ENCODE measurements around the gene OR8U1.
"Not testable (repeated sequence)": the region's sequence is repeated elsewhere in the genome, so short reads cannot be mapped to it uniquely, and the experiment has no call there.

Gene OR8U1

DNA sequence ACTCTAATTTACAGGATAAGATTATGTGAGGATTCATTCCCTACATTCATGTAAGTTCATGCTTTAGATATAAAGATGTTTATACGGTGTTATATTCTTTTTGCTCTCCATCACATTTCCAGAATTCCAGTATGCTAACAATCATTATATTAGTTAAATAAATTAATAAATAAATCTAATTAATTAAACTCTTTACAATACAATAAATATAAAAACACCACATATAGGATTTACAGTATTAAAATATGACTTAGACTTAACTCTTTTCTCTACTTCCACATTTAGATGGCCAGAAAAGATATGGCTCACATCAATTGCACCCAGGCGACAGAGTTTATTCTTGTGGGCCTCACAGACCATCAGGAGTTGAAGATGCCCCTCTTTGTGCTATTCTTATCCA lies at the start of gene OR8U1:
Gene OR8U1, plus strand, starts transcription at position 301 of the 400 bp plus-strand sequence. Its CDS starts 0 bp downstream, at position 301.
- no peaks in the 10 kb centered on the region for H3K36me3 ChIP-seq
- no peak within 1 kb of the TSS for H3K27ac ChIP-seq
- no peak within 1 kb of the TSS for H3K4me3 ChIP-seq
- no peaks in the 10 kb centered on the region for H3K4me1 ChIP-seq
- no peak for TF ChIP-seq Cebpa-rat (IDR thresholded peaks at IDR 0.05)
- no peaks in the 10 kb centered on the region for H3K9me3 ChIP-seq
- no peak within 1 kb of the TSS for H3K4me2 ChIP-seq
- no peaks in the 10 kb centered on the region for H3K27me3 ChIP-seq
- H3K9ac ChIP-seq, result no peak within 1 kb of the TSS
- H4K20me1 ChIP-seq, result no peaks in the 10 kb centered on the region

DNA sequence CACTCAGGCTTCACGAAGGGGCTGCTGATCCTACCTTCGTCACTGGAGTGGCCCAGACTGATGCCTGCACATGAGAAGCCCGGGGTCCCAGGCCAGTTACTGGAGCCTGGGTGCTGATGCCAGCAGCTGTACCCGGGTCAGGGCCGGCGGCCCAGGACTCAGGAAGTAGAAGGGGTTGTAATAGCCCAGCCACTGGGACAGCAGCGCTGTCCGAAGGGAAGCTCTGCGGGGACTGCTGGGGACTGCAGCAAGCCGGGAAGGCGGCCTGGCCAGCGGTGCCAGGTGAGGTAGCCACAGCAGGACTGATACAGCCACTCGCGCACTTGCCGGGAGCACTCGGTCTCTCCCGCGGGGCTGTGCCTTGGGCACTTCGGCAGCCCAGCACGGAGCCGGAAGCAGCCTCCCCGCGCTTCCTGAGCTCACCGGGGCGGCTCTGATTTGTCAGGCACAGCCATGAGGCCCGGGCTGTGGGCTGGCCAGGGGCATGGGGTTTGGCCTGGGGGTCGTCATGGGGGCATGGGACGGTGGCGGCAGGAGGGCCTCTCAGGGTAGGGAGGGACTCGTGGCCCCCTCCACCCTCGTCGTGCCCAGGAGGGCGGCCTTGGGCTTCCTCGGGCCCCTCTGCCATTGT lies 43.4 kb upstream of the OR8U1 start:
- Histone ChIP-seq H3K9me3 (no peaks in the 10 kb centered on the region), H3K4me1 (no peaks in the 10 kb centered on the region), H3K27me3 (no peaks in the 10 kb centered on the region), H4K20me1 (no peaks in the 10 kb centered on the region), H3K4me2 (no peak overlapping the region), H3K27ac (no peak overlapping the region), H3K36me3 (no peaks in the 10 kb centered on the region), H3K4me3 (no peak overlapping the region), H3K9ac (no peak overlapping the region)
- no peak for TF ChIP-seq Cebpa-rat (IDR thresholded peaks at IDR 0.05)

DNA sequence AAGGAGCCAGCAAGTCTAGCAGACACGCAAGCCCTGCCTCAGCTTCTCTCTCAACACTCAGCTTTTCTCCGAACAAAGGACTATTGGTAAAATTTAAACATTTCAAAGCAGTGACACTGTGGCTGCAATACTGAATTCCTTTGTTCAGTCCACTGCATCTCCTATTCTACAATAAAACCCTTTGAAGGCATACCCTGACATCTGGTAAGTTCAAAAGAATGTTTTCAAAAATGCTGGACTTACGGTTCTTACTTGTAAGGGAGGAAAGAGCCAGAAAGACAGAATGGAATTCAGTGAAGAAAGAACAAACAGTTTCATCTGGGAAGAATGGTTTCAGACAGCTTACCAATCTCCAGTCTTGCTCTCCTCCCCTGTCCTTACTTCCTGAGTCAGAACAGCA lies 42.3 kb upstream of the OR8U1 start:
- H3K4me3 ChIP-seq, result no peak overlapping the region
- H3K9ac ChIP-seq, result no peak overlapping the region
- H3K36me3 ChIP-seq, result no peaks in the 10 kb centered on the region
- H3K9me3 ChIP-seq, result no peaks in the 10 kb centered on the region
- no peaks in the 10 kb centered on the region for H3K4me1 ChIP-seq
- H3K27ac ChIP-seq, result no peak overlapping the region
- H3K27me3 ChIP-seq, result no peaks in the 10 kb centered on the region
- no peak overlapping the region for H3K4me2 ChIP-seq
- H4K20me1 ChIP-seq, result no peaks in the 10 kb centered on the region
- no peak for TF ChIP-seq Cebpa-rat (IDR thresholded peaks at IDR 0.05)

DNA sequence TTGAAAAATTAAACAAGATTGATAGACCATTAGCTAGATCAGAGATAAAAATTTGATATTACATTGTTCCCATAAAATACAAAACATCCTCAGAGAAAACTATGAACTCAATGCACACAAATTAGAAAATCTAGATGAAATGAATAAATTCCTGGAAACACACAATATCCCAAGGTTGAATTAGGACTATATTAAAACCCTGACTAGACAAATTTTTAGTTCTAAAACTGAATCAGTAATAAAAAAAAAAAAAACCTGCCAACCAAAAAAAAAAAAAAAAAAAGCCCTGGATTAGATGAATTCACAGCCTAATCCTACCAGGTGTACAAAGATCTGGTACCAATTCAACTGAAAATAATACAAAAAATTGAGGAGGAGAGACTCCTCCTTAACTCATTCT lies 35.1 kb upstream of the OR8U1 start:
- Histone ChIP-seq H3K9ac (no peak overlapping the region), H3K36me3 (no peaks in the 10 kb centered on the region), H4K20me1 (no peaks in the 10 kb centered on the region), H3K4me2 (no peak overlapping the region), H3K27me3 (no peaks in the 10 kb centered on the region), H3K4me3 (no peak overlapping the region), H3K9me3 (no peaks in the 10 kb centered on the region), H3K4me1 (no peaks in the 10 kb centered on the region), H3K27ac (no peak overlapping the region)
- TF ChIP-seq Cebpa-rat (IDR thresholded peaks at IDR 0.05), result no peak

DNA sequence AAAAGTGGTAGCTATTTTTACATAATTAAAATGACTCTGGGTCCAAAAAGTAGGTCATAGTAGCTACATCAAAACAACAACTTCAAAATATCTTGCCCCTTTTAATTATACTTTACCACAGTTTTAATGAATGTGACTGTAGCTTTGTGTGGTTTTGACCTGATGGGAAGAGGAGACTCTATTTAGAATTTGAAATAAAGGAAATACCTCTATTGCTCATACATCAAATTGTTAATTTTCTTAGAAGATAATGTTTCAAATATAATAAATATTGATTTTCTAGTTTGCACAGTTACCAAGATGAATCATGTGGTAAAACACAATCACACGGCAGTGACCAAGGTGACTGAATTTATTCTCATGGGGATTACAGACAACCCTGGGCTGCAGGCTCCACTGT lies 29.7 kb upstream of the OR8U1 start, which contains the start of gene OR8K1:
Gene OR8K1, plus strand, starts transcription at position 301 of the 400 bp plus-strand sequence. Its CDS starts 0 bp downstream, at position 301.
- H3K9ac ChIP-seq, result no peak within 1 kb of the TSS
- H3K27me3 ChIP-seq, result no peaks in the 10 kb centered on the region
- no peak within 1 kb of the TSS for H3K27ac ChIP-seq
- H4K20me1 ChIP-seq, result no peaks in the 10 kb centered on the region
- TF ChIP-seq Cebpa-rat (IDR thresholded peaks at IDR 0.05), result no peak
- no peak within 1 kb of the TSS for H3K4me3 ChIP-seq
- no peaks in the 10 kb centered on the region for H3K4me1 ChIP-seq
- no peaks in the 10 kb centered on the region for H3K36me3 ChIP-seq
- no peak within 1 kb of the TSS for H3K4me2 ChIP-seq
- no peaks in the 10 kb centered on the region for H3K9me3 ChIP-seq

DNA sequence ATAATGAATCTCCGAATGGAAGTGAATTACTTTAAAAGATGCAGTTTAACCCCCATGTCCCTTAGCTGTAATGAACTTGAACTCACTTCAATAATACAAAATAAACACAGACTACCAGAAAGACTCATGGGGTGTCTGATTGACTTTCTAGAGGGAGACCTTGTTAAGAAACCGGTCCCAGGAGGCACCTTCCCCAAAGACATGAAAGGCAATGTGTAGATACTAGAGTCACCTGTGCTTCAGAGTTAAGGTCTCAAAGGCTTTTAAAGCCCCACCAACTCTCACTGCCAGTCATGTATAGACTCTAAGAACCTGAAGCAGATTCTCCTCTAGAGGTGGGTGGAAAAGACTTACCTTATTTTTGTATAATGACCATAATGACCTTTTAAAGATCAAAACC lies 21.4 kb upstream of the OR8U1 start, which contains the start of gene OR8J1:
Gene OR8J1, plus strand, starts transcription at position 301 of the 400 bp plus-strand sequence. CDS start 5,956 bp downstream, outside the sequence.
- no peak within 1 kb of the TSS for H3K4me2 ChIP-seq
- TF ChIP-seq Cebpa-rat (IDR thresholded peaks at IDR 0.05), result no peak
- H3K36me3 ChIP-seq, result no peaks in the 10 kb centered on the region
- no peaks in the 10 kb centered on the region for H3K9me3 ChIP-seq
- H3K4me1 ChIP-seq, result no peaks in the 10 kb centered on the region
- no peak within 1 kb of the TSS for H3K9ac ChIP-seq
- no peak within 1 kb of the TSS for H3K4me3 ChIP-seq
- H4K20me1 ChIP-seq, result no peaks in the 10 kb centered on the region
- H3K27me3 ChIP-seq, result no peaks in the 10 kb centered on the region
- H3K27ac ChIP-seq, result no peak within 1 kb of the TSS

DNA sequence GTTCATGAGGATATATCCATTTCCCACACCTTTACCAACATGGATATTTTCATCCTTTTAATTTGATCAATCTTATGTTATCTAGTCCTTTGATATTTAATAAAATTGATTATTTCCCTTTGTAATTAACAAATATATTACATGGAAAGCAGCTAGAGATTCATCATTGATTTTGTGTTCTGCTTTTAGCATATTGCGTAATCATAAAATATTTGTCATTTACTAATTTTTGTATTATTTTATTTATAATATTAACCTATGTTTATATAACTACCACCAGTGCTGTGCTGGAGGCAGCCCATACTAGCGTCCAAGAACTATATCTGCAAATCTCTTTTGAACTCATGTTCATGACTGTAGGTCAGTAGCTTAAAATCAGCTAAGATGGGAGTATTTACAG lies 4.7 kb downstream of the OR8U1 start:
- H3K4me1 ChIP-seq, result no peaks in the 10 kb centered on the region
- no peaks in the 10 kb centered on the region for H4K20me1 ChIP-seq
- TF ChIP-seq Cebpa-rat (IDR thresholded peaks at IDR 0.05), result peak; percentile 71; the same call in 1 of the 2 replicates
- no peak overlapping the region for H3K27ac ChIP-seq
- no peak overlapping the region for H3K4me2 ChIP-seq
- no peak overlapping the region for H3K9ac ChIP-seq
- H3K36me3 ChIP-seq, result no peaks in the 10 kb centered on the region
- H3K9me3 ChIP-seq, result no peaks in the 10 kb centered on the region
- H3K27me3 ChIP-seq, result no peaks in the 10 kb centered on the region
- H3K4me3 ChIP-seq, result no peak overlapping the region

DNA sequence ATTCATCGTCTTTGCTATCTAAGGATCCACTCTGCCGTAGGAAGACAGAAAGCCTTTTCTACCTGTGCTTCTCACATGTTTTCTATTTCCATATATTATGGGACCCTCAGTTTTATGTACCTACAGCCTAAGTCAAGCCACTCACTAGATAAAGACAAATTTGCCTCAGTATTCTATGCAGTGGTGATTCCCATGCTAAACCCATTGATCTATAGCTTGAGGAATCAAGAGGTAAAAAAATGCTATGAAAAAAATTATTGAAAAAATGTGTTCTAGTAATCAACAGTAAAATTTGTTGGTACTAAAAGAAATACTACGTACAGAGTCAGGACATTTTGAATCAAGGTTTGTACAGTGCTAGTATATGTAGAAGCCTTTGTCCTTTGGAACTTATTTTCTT lies 19.0 kb downstream of the OR8U1 start:
- no peaks in the 10 kb centered on the region for H4K20me1 ChIP-seq
- H3K27ac ChIP-seq, result no peak overlapping the region
- TF ChIP-seq Cebpa-rat (IDR thresholded peaks at IDR 0.05), result no peak
- H3K9ac ChIP-seq, result no peak overlapping the region
- no peak overlapping the region for H3K4me3 ChIP-seq
- no peaks in the 10 kb centered on the region for H3K27me3 ChIP-seq
- H3K36me3 ChIP-seq, result no peaks in the 10 kb centered on the region
- no peaks in the 10 kb centered on the region for H3K9me3 ChIP-seq
- no peak overlapping the region for H3K4me2 ChIP-seq
- no peaks in the 10 kb centered on the region for H3K4me1 ChIP-seq

DNA sequence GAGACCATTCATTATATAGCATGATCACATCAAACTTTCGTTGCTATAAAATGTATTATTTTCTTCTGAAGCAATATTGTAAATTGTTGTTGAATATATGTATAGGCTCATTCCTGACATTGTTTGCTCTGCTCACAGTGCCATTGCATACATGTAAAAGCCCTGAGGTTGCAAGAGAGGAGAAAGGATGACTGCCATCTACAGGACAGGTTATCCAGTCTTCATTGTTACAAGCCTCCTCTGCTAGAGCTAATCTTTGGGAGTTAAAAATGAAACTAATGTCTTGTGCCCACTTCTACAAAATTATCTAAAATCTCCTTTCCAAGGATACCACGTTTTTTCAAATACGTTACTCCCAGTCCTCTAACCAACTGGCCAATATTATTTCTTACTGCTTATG lies 20.6 kb downstream of the OR8U1 start:
- no peak for TF ChIP-seq Cebpa-rat (IDR thresholded peaks at IDR 0.05)

DNA sequence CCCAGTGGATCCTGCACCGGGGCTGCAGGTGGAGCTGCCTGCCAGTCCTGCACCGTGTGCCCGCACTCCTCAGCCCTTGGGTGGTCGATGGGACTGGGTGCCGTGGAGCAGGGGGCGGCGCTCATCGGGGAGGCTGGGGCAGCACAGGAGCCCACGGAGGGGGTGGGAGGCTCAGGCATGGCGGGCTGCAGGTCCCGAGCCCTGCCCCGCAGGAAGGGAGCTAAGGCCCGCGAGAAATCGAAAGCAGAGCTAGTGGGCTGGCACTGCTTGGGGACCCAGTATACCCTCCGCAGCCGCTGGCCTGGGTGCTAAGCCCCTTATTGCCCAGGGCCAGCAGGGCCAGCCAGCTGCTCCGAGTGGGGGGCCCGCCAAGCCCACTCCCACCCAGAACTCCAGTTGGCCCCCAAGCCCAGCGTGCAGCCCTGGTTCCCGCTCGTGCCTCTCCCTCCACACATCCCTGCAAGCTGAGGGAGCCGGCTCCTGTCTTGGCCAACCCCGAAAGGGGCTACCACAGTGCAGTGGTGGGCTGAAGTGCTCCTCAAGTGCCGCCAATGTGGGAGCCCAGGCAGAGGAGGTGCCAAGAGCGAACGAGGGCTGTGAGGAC lies 26.5 kb downstream of the OR8U1 start:
- H3K4me3 ChIP-seq, H3K27ac ChIP-seq, H3K36me3 ChIP-seq, H3K9ac ChIP-seq, H3K27me3 ChIP-seq, H3K9me3 ChIP-seq, H4K20me1 ChIP-seq, H3K4me2 ChIP-seq, H3K4me1 ChIP-seq: not testable (repeated sequence)

More for the DNA sequence above, 20.6 kb downstream of the OR8U1 start:
- H3K4me3 ChIP-seq, result no peak overlapping the region
- H3K9me3 ChIP-seq, result no peaks in the 10 kb centered on the region
- no peaks in the 10 kb centered on the region for H3K4me1 ChIP-seq
- H4K20me1 ChIP-seq, result no peaks in the 10 kb centered on the region
- H3K9ac ChIP-seq, result no peak overlapping the region
- H3K27me3 ChIP-seq, result no peaks in the 10 kb centered on the region
- no peaks in the 10 kb centered on the region for H3K36me3 ChIP-seq
- H3K4me2 ChIP-seq, result no peak overlapping the region
- H3K27ac ChIP-seq, result no peak overlapping the region

All from BLaER1 (cell line).